Natural killer cell (primary cell): ENCODE data around the gene ITGAE. TPM values are rescaled to one million over a fixed set of nuclear protein-coding genes. Genes with fewer than 3 reads are reported as not detected.

Experiments used
- ATAC-seq, 3 donors: fragments of 150-1000 bp in 2 of 3; fragments of 200-7000 bp in 1 of 3; cut with Tn5 transposase; 1 replicate in 1 of 3; 2 replicates in 2 of 3; pipeline ENCODE4 v1.10.0; 2021; ENCODE audit warnings: mild to moderate bottlenecking in 2 of 3, moderate library complexity in 2 of 3
- DNase-seq, 2 donors: peaks; one replicate each; pipeline versions ENCODE4 v3.0.0 to v3.0.0-alpha.2; 2013 to 2021; ENCODE audit warnings: mixed read lengths in 1 of 2
- H3K27ac ChIP-seq: one replicate; pipeline ENCODE4 v1.5.1; 2013; ENCODE audit warnings: mild to moderate bottlenecking, low read length
- H3K27me3 ChIP-seq: one replicate; pipeline ENCODE4 v1.6.1; 2013; ENCODE audit warnings: low read length; ENCODE audit not compliant: control insufficient read depth, insufficient read depth
- H3K36me3 ChIP-seq: one replicate; pipeline ENCODE4 v1.6.1; 2013; ENCODE audit warnings: low read length; ENCODE audit not compliant: control insufficient read depth, insufficient read depth
- H3K4me1 ChIP-seq: one replicate; pipeline ENCODE4 v1.6.1; 2013; ENCODE audit warnings: low read length; ENCODE audit not compliant: control insufficient read depth, insufficient read depth
- H3K4me3 ChIP-seq: one replicate; pipeline ENCODE4 v1.5.1; 2013; ENCODE audit warnings: low read length
- H3K9me3 ChIP-seq: one replicate; pipeline ENCODE4 v1.6.1; 2013; ENCODE audit warnings: low read length; ENCODE audit not compliant: control insufficient read depth, insufficient read depth
- H3K27ac Mint-ChIP-seq, 2 donors: one replicate each; pipeline ENCODE4 v1.8.0; 2022; ENCODE audit warnings: mild to moderate bottlenecking in 2 of 2, mixed read lengths in 2 of 2, moderate library complexity in 1 of 2
- H3K27me3 Mint-ChIP-seq, 2 donors: one replicate each; pipeline ENCODE4 v1.8.0; 2022; ENCODE audit warnings: low read depth in 2 of 2, mixed read lengths in 2 of 2
- H3K36me3 Mint-ChIP-seq: one replicate; pipeline ENCODE4 v1.8.0; 2022; ENCODE audit warnings: mixed read lengths
- H3K4me1 Mint-ChIP-seq, 2 donors: one replicate each; pipeline ENCODE4 v1.8.0; 2022; ENCODE audit warnings: mixed read lengths in 2 of 2
- H3K4me3 Mint-ChIP-seq: one replicate; pipeline ENCODE4 v1.8.0; 2022; ENCODE audit warnings: mild to moderate bottlenecking, moderate library complexity, mixed read lengths
- H3K9me3 Mint-ChIP-seq, 2 donors: one replicate each; pipeline ENCODE4 v1.8.0; 2022; ENCODE audit warnings: mixed read lengths in 2 of 2
- WGBS: methylation state at CpG from one replicate; pipeline ENCODE4 v1.1.7; 2013; ENCODE audit warnings: missing lambda C conversion rate; ENCODE audit not compliant: insufficient coverage; 5-methylcytosine and 5-hydroxymethylcytosine counted together
- intact Hi-C: fragments of 100-400 bp; cut with micrococcal nuclease; formaldehyde crosslinking; loops from one replicate; pipeline ENCODE4 v1.14.2; 2022
- total RNA-seq, 4 donors: library from RNA; stranded (reverse); fragments of 120-200 nt in 1 of 4; gene quantifications; one replicate each; pipeline versions ENCODE4 v1.2.3 to v1.2.4, GENCODE V29; 2013 to 2022
- TF ChIP-seq, protein P1 (sequence below): fragments of 200-600 bp; IDR thresholded peaks from one replicate; pipeline ENCODE4 v1.8.0; 2022; ENCODE audit warnings: antibody characterized with exemption

The ITGAE gene
- total RNA-seq, 3 donors from 2014 or later (not counting 1 experiment from before 2014, with no cell fraction given), result 12.8 to 13.8 (median 13.8) TPM

DNA sequence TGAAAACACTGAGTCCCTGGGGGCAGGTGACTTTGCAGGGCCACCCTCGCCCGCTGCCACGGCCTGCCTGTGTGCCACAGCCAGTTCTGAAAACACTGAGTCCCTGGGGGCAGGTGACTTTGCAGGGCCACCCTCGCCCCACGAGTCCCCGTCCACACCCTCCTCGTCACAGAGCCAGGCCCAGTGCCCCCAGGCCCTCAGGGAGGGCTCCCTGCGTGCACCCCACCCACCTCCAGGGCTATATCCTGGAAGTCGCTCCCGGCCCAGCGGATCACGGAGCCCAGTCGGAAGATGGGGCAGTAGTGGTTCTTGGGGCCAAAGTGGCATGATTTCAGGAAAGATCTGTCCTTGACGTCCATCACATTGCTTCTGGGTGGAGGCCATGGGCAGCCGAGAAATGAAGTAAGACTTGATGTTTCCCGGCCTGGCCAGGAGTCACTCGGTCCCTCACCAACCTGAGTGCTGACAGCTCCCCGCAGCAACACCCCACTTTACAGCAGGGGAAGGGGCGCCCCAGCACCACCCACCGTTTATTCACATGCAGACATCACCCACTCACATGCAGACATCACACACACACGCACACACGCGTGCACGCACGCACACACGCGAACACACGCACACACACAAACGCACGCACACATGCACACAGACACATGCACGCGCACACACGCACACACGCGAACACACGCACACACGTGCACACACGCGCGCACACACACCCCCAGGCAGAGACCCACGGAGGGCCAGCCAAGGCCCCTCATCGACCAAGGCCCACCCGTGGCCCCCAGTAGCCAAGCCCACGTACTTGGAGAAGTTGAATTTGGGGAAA is 111.5 kb downstream of the ITGAE start:
- Mint-ChIP-seq H3K36me3 (no peaks in the 10 kb centered on the region), H3K4me1 (peaks cover 8 to 12% of the 10 kb centered on the region in 2 donors), H3K27ac (no peak overlapping the region), H3K4me3 (no peak overlapping the region), H3K27me3 (peaks cover 0 to 8% of the 10 kb centered on the region in 2 donors), H3K9me3 (no peaks in the 10 kb centered on the region)
- intact Hi-C loops, result loop anchor here (5.0 kb wide), 1 partner anchor 78 kb away; no protein-coding TSS in a partner anchor
- Histone ChIP-seq H3K27ac (no peak overlapping the region), H3K4me1 (peaks cover 49% of the 10 kb centered on the region), H3K9me3 (no peaks in the 10 kb centered on the region), H3K4me3 (no peak overlapping the region), H3K36me3 (peaks cover 2% of the 10 kb centered on the region), H3K27me3 (peaks cover 3% of the 10 kb centered on the region)
- ATAC-seq (no peak), DNase-seq (no peak)
- TF ChIP-seq, protein P1, sequence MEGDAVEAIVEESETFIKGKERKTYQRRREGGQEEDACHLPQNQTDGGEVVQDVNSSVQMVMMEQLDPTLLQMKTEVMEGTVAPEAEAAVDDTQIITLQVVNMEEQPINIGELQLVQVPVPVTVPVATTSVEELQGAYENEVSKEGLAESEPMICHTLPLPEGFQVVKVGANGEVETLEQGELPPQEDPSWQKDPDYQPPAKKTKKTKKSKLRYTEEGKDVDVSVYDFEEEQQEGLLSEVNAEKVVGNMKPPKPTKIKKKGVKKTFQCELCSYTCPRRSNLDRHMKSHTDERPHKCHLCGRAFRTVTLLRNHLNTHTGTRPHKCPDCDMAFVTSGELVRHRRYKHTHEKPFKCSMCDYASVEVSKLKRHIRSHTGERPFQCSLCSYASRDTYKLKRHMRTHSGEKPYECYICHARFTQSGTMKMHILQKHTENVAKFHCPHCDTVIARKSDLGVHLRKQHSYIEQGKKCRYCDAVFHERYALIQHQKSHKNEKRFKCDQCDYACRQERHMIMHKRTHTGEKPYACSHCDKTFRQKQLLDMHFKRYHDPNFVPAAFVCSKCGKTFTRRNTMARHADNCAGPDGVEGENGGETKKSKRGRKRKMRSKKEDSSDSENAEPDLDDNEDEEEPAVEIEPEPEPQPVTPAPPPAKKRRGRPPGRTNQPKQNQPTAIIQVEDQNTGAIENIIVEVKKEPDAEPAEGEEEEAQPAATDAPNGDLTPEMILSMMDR, result no peak
- WGBS, result 90% methylated on average over 42 of the region's 44 CpGs

DNA sequence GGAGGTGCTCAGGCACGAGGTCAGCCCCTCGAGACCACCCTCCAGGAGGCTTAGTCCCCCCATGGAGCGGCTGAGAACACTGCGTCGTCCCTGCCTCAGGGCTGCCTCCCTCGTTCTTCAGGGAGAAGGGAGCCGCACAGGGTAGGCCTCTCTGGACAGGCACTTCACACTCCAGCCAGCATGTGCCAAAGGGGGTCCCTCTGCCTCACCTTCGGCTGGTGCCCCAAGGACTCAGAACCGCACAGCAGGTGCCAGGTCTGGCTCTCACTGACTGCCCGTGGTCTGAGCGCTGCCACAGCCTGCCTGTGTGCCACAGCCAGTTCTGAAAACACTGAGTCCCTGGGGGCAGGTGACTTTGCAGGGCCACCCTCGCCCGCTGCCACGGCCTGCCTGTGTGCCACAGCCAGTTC is 112.1 kb downstream of the ITGAE start:
- no peaks in the 10 kb centered on the region for H3K9me3 Mint-ChIP-seq
- H3K27me3 ChIP-seq, result peaks cover 3% of the 10 kb centered on the region
- intact Hi-C loops, result no loop called here
- no peaks in the 10 kb centered on the region for H3K9me3 ChIP-seq
- H3K4me3 Mint-ChIP-seq, result no peak overlapping the region
- 89% methylated on average over 11 of the region's 14 CpGs for WGBS
- TF ChIP-seq, protein P1, result no peak
- H3K4me1 Mint-ChIP-seq, result peaks cover 2 to 6% of the 10 kb centered on the region in 2 donors
- H3K4me3 ChIP-seq, result no peak overlapping the region
- DNase-seq (no peak), ATAC-seq (no peak)
- H3K36me3 Mint-ChIP-seq, result no peaks in the 10 kb centered on the region
- H3K27ac Mint-ChIP-seq, result no peak overlapping the region
- peaks cover 0 to 8% of the 10 kb centered on the region in 2 donors for H3K27me3 Mint-ChIP-seq
- H3K36me3 ChIP-seq, result peaks cover 2% of the 10 kb centered on the region
- H3K4me1 ChIP-seq, result peaks cover 46% of the 10 kb centered on the region
- no peak overlapping the region for H3K27ac ChIP-seq

DNA sequence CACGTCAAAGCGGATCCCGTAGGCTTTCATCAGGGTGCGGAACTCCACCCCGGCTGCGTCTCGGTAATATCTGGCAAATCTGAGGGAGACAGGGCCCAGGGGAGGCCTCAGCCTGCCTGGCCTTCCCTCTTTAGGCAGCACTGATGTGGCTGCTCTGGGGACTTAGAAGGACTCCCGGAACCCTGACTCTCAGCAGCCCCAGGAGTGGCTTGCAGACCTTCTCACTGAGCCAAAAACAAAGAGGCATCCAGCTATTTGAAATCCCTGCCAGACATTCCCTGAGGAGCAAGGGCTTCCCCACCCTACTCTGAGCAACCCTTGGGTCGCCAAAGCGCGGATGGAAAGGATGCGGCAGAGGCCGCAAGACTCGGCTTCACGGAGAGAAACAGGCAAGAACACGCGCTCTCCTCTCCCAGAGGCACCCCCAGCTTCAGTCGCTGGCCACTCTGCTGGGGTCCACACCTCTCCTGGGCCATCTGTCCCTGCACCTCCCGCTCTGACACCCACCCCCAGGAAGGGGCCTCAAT is 112.9 kb downstream of the ITGAE start:
- Mint-ChIP-seq H3K4me3 (no peak overlapping the region), H3K27ac (no peak overlapping the region), H3K36me3 (no peaks in the 10 kb centered on the region), H3K4me1 (peaks cover 0 to 7% of the 10 kb centered on the region in 2 donors), H3K9me3 (no peaks in the 10 kb centered on the region), H3K27me3 (peaks cover 0 to 8% of the 10 kb centered on the region in 2 donors)
- intact Hi-C loops, result no loop called here
- WGBS, result 85% methylated on average over 19 of the region's 19 CpGs
- H3K4me3 ChIP-seq, result no peak overlapping the region
- H3K27me3 ChIP-seq, result peaks cover 3% of the 10 kb centered on the region
- H3K9me3 ChIP-seq, result no peaks in the 10 kb centered on the region
- no peak overlapping the region for H3K27ac ChIP-seq
- H3K4me1 ChIP-seq, result peaks cover 46% of the 10 kb centered on the region
- ATAC-seq (no peak), DNase-seq (no peak)
- TF ChIP-seq, protein P1, result no peak
- peaks cover 2% of the 10 kb centered on the region for H3K36me3 ChIP-seq
